Stimulated activated naive CD8-positive, alpha-beta T cell treated with anti-CD3 and anti-CD28 coated beads, Interleukin-15, Interleukin-2, amounts not matched to agents 100 U/mL and 50 U/mL, for 24 hours (primary cell): ENCODE measurements around the gene ARFGAP2.
"Not testable (repeated sequence)": the region's sequence is repeated elsewhere in the genome, so short reads cannot be mapped to it uniquely, and the experiment has no call there.

Experiments used
- ATAC-seq: fragments of 150-1000 bp; cut with Tn5 transposase; one replicate; pipeline ENCODE4 v1.10.0; 2021
- DNase-seq: peaks from one replicate; pipeline ENCODE4 v3.0.0; 2021

Gene ARFGAP2

DNA sequence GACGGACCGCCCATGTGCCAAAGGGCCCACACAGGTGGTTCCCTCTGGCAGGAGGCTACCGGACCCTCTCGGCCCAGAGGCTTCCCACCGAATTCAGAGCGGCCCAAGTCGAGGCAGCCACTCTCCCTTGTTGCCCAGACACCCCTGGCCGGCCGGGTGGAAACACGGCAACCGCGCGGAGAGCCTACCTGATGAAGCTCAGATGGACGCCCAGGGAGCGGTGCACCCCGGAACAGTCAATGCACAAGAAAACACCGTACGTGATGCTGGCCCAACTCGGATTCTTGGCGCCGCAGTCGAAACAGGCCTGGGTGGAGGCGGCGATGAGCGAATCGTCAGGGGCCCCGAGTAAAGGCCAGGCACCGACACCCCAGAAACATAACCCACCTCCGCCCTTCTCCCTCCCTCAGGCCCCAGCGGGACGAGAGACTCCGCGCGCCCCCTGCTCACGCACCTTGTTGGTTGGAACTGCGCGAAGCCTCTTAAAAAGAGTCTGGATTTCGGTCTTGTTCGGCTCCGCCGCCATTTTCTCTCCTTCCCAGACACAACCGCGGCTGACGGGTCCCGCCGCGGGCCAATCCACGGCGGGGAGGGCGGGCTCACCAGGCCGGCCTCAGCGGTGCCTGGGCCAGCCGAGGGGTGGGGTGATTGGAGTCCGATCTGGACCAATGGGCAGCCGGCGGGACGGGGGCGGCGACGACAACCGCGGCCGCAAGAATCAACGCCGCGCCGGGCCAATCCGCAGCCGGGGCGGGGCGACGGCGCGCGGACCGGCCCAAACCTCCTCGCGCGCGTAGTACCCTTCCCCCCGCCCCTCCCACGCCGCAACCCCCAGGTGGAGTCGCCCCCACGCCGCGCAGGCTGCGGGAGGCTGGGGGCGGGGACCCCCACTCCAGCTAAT lies at the start of gene ARFGAP2:
Gene ARFGAP2, minus strand, starts transcription at position 552 of the 901 bp plus-strand sequence. Its CDS starts 26 bp downstream, at position 526.
- DNase-seq (peak; percentile 97), ATAC-seq (peak; percentile 96)

- ATAC-seq = peak; percentile 95
- no peak for DNase-seq
These were observed 49.1 kb upstream of the ARFGAP2 start for GRCh38 chr11:47225552-47226400.

GRCh38 chr11:47222696-47223095 lies 46.0 kb upstream of the ARFGAP2 start:
- ATAC-seq = no peak
- no peak for DNase-seq

GRCh38 chr11:47220401-47220821 lies 43.7 kb upstream of the ARFGAP2 start:
- no peak for ATAC-seq

DNA sequence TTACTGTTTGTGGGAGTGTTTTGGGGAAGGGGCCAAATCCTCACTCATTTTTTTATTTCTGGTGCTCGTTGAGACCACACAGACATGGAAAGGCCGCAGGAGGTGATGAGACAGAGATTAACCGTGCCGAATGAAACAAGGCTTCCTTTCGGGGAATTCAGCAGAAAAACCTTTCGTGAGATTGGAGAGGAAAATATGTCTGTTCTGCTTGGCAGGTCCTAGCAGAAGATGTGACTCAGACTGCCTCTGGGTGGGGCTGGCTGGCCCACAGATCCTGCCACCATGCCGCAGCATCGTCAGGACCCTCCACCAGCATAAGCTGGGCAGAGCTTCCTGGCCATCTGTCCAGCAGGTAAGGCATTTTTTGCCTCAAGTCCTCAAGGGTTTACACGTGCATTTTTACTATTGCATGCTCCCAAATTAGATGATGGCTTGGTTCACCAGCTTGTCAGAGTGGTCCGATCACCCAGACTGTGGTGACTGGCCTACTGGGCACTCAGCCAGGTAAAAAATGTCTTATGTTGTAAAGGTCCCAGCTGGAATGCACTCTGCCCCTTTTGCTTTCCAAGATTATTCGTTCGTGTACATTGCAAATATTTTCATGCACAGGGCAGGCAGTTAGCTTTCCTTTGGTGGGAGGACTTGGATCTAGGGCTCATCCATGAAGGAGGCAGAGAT lies 39.6 kb upstream of the ARFGAP2 start:
- ATAC-seq (peak; percentile 65), DNase-seq (peak; percentile 76)

More at GRCh38 chr11:47220401-47220821, 43.7 kb upstream of the ARFGAP2 start:
- DNase-seq = no peak

GRCh38 chr11:47215366-47215910 lies 38.8 kb upstream of the ARFGAP2 start:
- DNase-seq (no peak), ATAC-seq (no peak)

GRCh38 chr11:47213950-47214565 lies 37.4 kb upstream of the ARFGAP2 start:
- DNase-seq (peak; percentile 89), ATAC-seq (peak; percentile 83)

DNA sequence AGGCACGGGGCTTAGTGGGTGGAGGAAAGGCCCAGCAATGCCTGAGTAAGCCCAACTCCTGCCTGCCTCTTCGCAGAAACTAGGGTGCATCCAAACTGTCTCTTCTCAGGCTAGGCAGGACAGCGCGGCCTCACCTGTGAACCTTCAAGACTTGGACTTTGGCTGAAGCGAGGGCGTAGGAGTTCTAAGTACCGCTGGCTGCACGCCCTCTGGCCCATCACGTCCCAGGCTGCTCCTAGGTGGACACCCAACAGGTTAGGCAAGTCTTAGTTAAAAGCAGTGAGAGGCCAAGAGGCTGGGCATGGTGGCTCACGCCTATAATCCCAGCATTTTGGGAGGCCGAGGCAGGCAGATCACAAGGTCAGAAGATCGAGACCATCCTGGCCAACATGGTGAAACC lies 36.3 kb upstream of the ARFGAP2 start:
- DNase-seq = no peak
- no peak for ATAC-seq

DNA sequence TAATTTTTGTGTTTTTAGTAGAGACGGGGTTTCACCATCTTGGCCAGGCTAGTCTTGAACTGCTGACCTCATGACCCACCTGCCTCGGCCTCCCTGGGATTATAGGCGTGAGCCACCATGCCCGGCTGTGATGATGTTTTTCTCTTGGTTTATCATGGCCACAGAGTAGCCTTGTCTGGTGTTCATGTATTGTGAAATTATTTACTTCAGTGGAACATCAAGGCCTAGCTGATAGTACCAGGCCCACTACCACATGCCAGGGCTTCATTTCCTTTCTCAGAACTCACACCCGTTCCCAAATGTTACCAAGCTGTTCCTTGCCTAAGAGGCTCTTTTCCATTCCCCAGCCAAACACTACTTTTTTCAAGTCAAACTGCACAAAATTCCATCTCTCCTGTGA lies 31.9 kb upstream of the ARFGAP2 start:
- ATAC-seq (no peak), DNase-seq (no peak)

GRCh38 chr11:47208008-47208552 lies 31.4 kb upstream of the ARFGAP2 start:
- not testable (repeated sequence) for ATAC-seq, DNase-seq

- DNase-seq = no peak
These were observed 30.8 kb upstream of the ARFGAP2 start for GRCh38 chr11:47207459-47207858.

GRCh38 chr11:47206577-47206976 lies 29.9 kb upstream of the ARFGAP2 start:
- not testable (repeated sequence) for DNase-seq, ATAC-seq

More at GRCh38 chr11:47207459-47207858, 30.8 kb upstream of the ARFGAP2 start:
- ATAC-seq = no peak

- DNase-seq (no peak), ATAC-seq (no peak)
These were observed 27.9 kb upstream of the ARFGAP2 start for GRCh38 chr11:47204637-47204989.

DNA sequence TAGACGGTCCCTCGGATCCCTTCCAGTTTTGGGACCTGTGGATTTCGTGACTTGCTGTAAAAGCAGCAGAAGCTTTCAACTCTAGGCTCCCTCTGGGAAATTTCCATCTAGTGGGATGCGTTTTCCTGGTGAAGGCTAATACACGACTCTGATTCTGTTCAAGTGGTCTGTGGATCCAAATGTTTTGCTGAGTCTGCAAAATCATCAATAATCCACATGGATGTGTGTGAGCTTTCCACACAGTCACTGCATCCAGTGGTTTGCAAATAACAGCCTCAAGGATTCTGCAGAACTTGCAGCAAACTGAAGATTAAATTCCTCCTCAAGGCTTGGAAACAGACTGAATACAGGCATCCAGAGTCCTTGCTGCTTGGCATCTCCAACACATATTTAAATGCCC lies 25.9 kb upstream of the ARFGAP2 start:
- DNase-seq (no peak), ATAC-seq (no peak)

GRCh38 chr11:47201015-47201414 lies 24.3 kb upstream of the ARFGAP2 start:
- no peak for DNase-seq
- no peak for ATAC-seq

GRCh38 chr11:47198161-47198560 lies 21.5 kb upstream of the ARFGAP2 start:
- not testable (repeated sequence) for ATAC-seq

DNA sequence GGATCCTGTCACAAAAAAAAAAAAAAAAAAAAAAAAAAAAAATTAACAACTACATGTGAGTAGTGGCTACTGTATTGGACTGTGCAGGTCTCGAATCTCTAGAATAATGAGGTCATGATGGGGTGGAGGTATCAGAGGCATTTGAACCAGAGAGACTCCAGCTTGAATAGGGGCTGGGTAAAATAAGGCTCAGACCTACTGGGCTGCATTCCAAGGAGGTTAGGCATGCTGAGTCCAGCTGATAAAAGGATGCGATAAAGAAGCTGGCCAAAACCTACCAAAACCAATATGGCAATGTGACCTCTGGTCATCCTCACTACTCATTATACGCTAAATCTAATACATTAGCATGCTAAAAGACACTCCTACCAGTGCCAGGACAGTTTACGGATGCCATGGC lies 15.4 kb upstream of the ARFGAP2 start:
- no peak for ATAC-seq
- DNase-seq = no peak

More at GRCh38 chr11:47198161-47198560, 21.5 kb upstream of the ARFGAP2 start:
- not testable (repeated sequence) for DNase-seq

GRCh38 chr11:47191137-47191536 lies 14.5 kb upstream of the ARFGAP2 start:
- ATAC-seq, DNase-seq: not testable (repeated sequence)

GRCh38 chr11:47189100-47189834 lies 12.6 kb upstream of the ARFGAP2 start:
- DNase-seq (no peak), ATAC-seq (no peak)

DNA sequence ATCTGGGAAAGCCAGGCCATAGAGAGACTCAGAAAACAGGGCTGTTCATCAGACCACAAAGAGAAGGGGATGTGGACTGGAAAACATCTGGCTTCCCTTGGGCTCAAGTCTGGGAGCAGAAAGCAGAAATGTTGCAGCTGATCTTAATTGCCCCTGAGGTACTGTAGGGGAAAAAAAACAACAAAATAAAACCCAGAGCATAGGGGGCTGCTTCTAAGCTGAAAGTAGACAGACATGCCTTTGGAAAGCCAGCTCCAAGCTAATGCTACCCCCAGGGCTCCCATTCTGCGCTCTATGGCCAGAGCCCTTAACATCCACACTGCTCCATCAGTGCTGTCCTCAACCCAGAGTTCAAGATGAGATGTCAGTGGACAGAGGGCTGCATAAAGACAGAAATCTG lies 11.6 kb upstream of the ARFGAP2 start:
- DNase-seq (no peak), ATAC-seq (no peak)
